Measurements from ENCODE around the gene IFNAR2. TPM values are rescaled to one million over a fixed set of nuclear protein-coding genes. Genes with fewer than 3 reads are reported as not detected.

Gene IFNAR2
- total RNA-seq, 1 experiment from 2014 or later, result 36.1 TPM

- Mint-ChIP-seq H3K36me3 (ENCODE audit: insufficient read depth, unreplicated experiment) (peaks cover 71% of the 10 kb centered on the region), H3K4me1 (ENCODE audit: low read depth, unreplicated experiment) (no peaks in the 10 kb centered on the region), H3K27ac (ENCODE audit: unreplicated experiment) (no peak overlapping the region), H3K9me3 (ENCODE audit: unreplicated experiment) (no peaks in the 10 kb centered on the region), H3K4me3 (ENCODE audit: unreplicated experiment) (no peak overlapping the region), H3K27me3 (ENCODE audit: insufficient read depth, unreplicated experiment) (no peaks in the 10 kb centered on the region)
- Histone ChIP-seq H3K4me1 (no peaks in the 10 kb centered on the region), H3K4me3 (ENCODE audit: low read depth, low read length) (no peak overlapping the region), H3K27me3 (replicated peaks; ENCODE audit: control insufficient read depth, insufficient read depth, low read length) (no peaks in the 10 kb centered on the region), H3K36me3 (ENCODE audit: control insufficient read depth, insufficient read depth, low read length) (no peaks in the 10 kb centered on the region; the same call in 1 of the 2 replicates), H3K9me3 (no peaks in the 10 kb centered on the region)
- ChIA-PET POLR2A (no interaction called here), CTCF (no interaction called here)
- intact Hi-C loops (cut with micrococcal nuclease; ENCODE audit: unreplicated experiment), result no loop called here
- no TSS peak for BruUV-seq (replicated peaks)
- no peak for DNase-seq
- no peak for TF ChIP-seq CTCF (IDR thresholded peaks at IDR 0.05; ENCODE audit: insufficient read depth in 1 of 2, low read depth in 1 of 2, low read length in 1 of 2, severe bottlenecking in 1 of 2, unreplicated experiment in 1 of 2)
Measured at GRCh38 chr21:33244082-33244778, 14.5 kb downstream of the IFNAR2 start.

- no peak for TF ChIP-seq CTCF (IDR thresholded peaks at IDR 0.05; ENCODE audit: insufficient read depth in 1 of 2, low read depth in 1 of 2, low read length in 1 of 2, severe bottlenecking in 1 of 2, unreplicated experiment in 1 of 2)
Measured at GRCh38 chr21:33244779-33245105, 15.0 kb downstream of the IFNAR2 start.

GRCh38 chr21:33245289-33245918 lies 15.7 kb downstream of the IFNAR2 start:
- Histone ChIP-seq H3K36me3 (ENCODE audit: control insufficient read depth, insufficient read depth, low read length) (no peaks in the 10 kb centered on the region; the same call in 1 of the 2 replicates), H3K4me1 (no peaks in the 10 kb centered on the region), H3K4me3 (ENCODE audit: low read depth, low read length) (no peak overlapping the region), H3K27me3 (replicated peaks; ENCODE audit: control insufficient read depth, insufficient read depth, low read length) (no peaks in the 10 kb centered on the region), H3K9me3 (no peaks in the 10 kb centered on the region)
- ChIA-PET POLR2A (no interaction called here), CTCF (no interaction called here)
- Mint-ChIP-seq H3K9me3 (ENCODE audit: unreplicated experiment) (no peaks in the 10 kb centered on the region), H3K4me1 (ENCODE audit: low read depth, unreplicated experiment) (no peaks in the 10 kb centered on the region), H3K27ac (ENCODE audit: unreplicated experiment) (no peak overlapping the region), H3K4me3 (ENCODE audit: unreplicated experiment) (no peak overlapping the region), H3K27me3 (ENCODE audit: insufficient read depth, unreplicated experiment) (no peaks in the 10 kb centered on the region), H3K36me3 (ENCODE audit: insufficient read depth, unreplicated experiment) (peaks cover 80% of the 10 kb centered on the region)
- TF ChIP-seq CTCF (IDR thresholded peaks at IDR 0.05; ENCODE audit: insufficient read depth in 1 of 2, low read depth in 1 of 2, low read length in 1 of 2, severe bottlenecking in 1 of 2, unreplicated experiment in 1 of 2), result no peak
- no TSS peak for BruUV-seq (replicated peaks)
- no peak for DNase-seq
- intact Hi-C loops (cut with micrococcal nuclease; ENCODE audit: unreplicated experiment), result no loop called here

More at GRCh38 chr21:33244779-33245105, 15.0 kb downstream of the IFNAR2 start:
- H3K36me3 Mint-ChIP-seq (ENCODE audit: insufficient read depth, unreplicated experiment), result peaks cover 74% of the 10 kb centered on the region
- H3K27me3 ChIP-seq (replicated peaks; ENCODE audit: control insufficient read depth, insufficient read depth, low read length), result no peaks in the 10 kb centered on the region
- ChIA-PET CTCF (no interaction called here), POLR2A (no interaction called here)
- no TSS peak for BruUV-seq (replicated peaks)
- no peak for DNase-seq
- H3K36me3 ChIP-seq (ENCODE audit: control insufficient read depth, insufficient read depth, low read length), result no peaks in the 10 kb centered on the region; the same call in 1 of the 2 replicates
- no peaks in the 10 kb centered on the region for H3K27me3 Mint-ChIP-seq (ENCODE audit: insufficient read depth, unreplicated experiment)
- H3K4me3 ChIP-seq (ENCODE audit: low read depth, low read length), result no peak overlapping the region
- intact Hi-C loops (cut with micrococcal nuclease; ENCODE audit: unreplicated experiment), result no loop called here
- no peak overlapping the region for H3K27ac Mint-ChIP-seq (ENCODE audit: unreplicated experiment)
- no peaks in the 10 kb centered on the region for H3K4me1 Mint-ChIP-seq (ENCODE audit: low read depth, unreplicated experiment)
- H3K9me3 Mint-ChIP-seq (ENCODE audit: unreplicated experiment), result no peaks in the 10 kb centered on the region
- no peak overlapping the region for H3K4me3 Mint-ChIP-seq (ENCODE audit: unreplicated experiment)
- H3K4me1 ChIP-seq, result no peaks in the 10 kb centered on the region
- H3K9me3 ChIP-seq, result no peaks in the 10 kb centered on the region

All from Caco-2 (cell line).